HepG2 (cell line): ENCODE results near the gene ANKRD35. TPM values are rescaled to one million over a fixed set of nuclear protein-coding genes. Genes with fewer than 3 reads are reported as not detected.

Experiments used
- ATAC-seq: fragments of 200-7000 bp; cut with Tn5 transposase; 3 replicates; pipeline ENCODE4 v1.9.1; 2020; ENCODE audit warnings: mild to moderate bottlenecking, moderate library complexity
- BruUV-seq: library from RNA; stranded (reverse); fragments of 400-500 nt; replicated peaks from 2 replicates; lab custom pipeline; 2021; lab: Mats Ljungman, UMichigan
- CTCF ChIA-PET: fragments of 300-600 bp; formaldehyde crosslinking; extraction: SDS; loops from one replicate; lab custom pipeline; 2021; ENCODE audit warnings: low total read pairs, inconsistent platforms, low intra/inter-chr PET ratio; lab: Yijun Ruan, JAX
- POLR2A ChIA-PET: fragments of 350-600 bp; sonication (Branson Sonifier 250); formaldehyde crosslinking; loops from one replicate; lab custom pipeline; 2020; ENCODE audit warnings: antibody characterized with exemption, inconsistent platforms; lab: Yijun Ruan, JAX
- DNase-seq: peaks from one replicate; pipeline ENCODE4 v3.0.0-alpha.2; 2015; ENCODE audit warnings: low spot score
- FAIRE-seq: peaks from 3 replicates; lab custom pipeline; 2011; peaks lifted over from hg19 to GRCh38; lab: Jason Lieb, UNC
- H2AFZ ChIP-seq: one replicate; pipeline ENCODE4 v1.6.1; 2011; ENCODE audit warnings: low read length, inconsistent platforms
- H3K27ac ChIP-seq: fragments of 300-600 bp; 3 replicates; pipeline ENCODE4 v1.8.0; 2011; ENCODE audit warnings: mixed run types, mild to moderate bottlenecking, mixed read lengths, low read length, inconsistent platforms; ENCODE audit not compliant: insufficient read depth; ENCODE audit errors: extremely low read length
- H3K27me3 ChIP-seq, 2 experiments: fragments of 200-600 bp in 1 of 2; 2 replicates in 1 of 2; 3 replicates in 1 of 2; pipeline versions ENCODE4 v1.6.0 to v1.8.0; 2011; ENCODE audit warnings: low read length in 2 of 2, mild to moderate bottlenecking in 2 of 2, moderate library complexity in 2 of 2, inconsistent platforms in 1 of 2; ENCODE audit not compliant: insufficient read depth in 2 of 2, control insufficient read depth in 1 of 2
- H3K36me3 ChIP-seq, 2 experiments: fragments of 200-600 bp in 1 of 2; replicated peaks in 1 of 2; 2 replicates in 1 of 2; 3 replicates in 1 of 2; pipeline versions ENCODE4 v1.5.1 to v1.8.0; 2011; ENCODE audit warnings: low read length in 2 of 2, inconsistent platforms in 1 of 2; ENCODE audit not compliant: insufficient read depth in 2 of 2, control insufficient read depth in 1 of 2
- H3K4me1 ChIP-seq: 2 replicates; pipeline ENCODE4 v1.5.1; 2012; ENCODE audit warnings: low read length, inconsistent platforms; ENCODE audit not compliant: insufficient read depth
- H3K4me2 ChIP-seq: 2 replicates; pipeline ENCODE4 v1.6.0; 2011; ENCODE audit warnings: low read depth, low read length, inconsistent platforms
- H3K4me3 ChIP-seq, 3 experiments: fragments of 200-600 bp in 1 of 3; sonication (generic), shearing (Covaris generic) in 1 of 3; replicated peaks in 1 of 3; 2 replicates each; pipeline ENCODE4 v1.5.1; 2011 to 2016; ENCODE audit warnings: low read length in 3 of 3, inconsistent platforms in 2 of 3, low read depth in 2 of 3, mild to moderate bottlenecking in 2 of 3, control low read depth in 1 of 3, mixed read lengths in 1 of 3; ENCODE audit not compliant: insufficient read depth in 1 of 3
- H3K79me2 ChIP-seq: one replicate; pipeline ENCODE4 v1.6.1; 2011; ENCODE audit warnings: low read length, inconsistent platforms; ENCODE audit not compliant: insufficient read depth
- H3K9ac ChIP-seq: 2 replicates; pipeline ENCODE4 v1.6.0; 2011; ENCODE audit warnings: mild to moderate bottlenecking, low read depth, low read length, inconsistent platforms; ENCODE audit not compliant: insufficient read depth
- H3K9me3 ChIP-seq: 2 replicates; pipeline ENCODE4 v1.5.1; 2012; ENCODE audit warnings: mild to moderate bottlenecking, low read length
- H4K20me1 ChIP-seq: 2 replicates; pipeline ENCODE4 v1.6.0; 2011; ENCODE audit warnings: inconsistent platforms, mild to moderate bottlenecking, low read length, moderate library complexity; ENCODE audit not compliant: insufficient read depth
- CERS6 ChIP-seq: sonication (generic); formaldehyde crosslinking; IDR thresholded peaks from 2 replicates; pipeline ENCODE4 v1.5.0; 2020; ENCODE audit warnings: missing genetic modification reagents
- HDAC6 ChIP-seq: fragments of 200-600 bp; sonication (generic); IDR thresholded peaks from 2 replicates; pipeline ENCODE4 v1.7.0; 2017; ENCODE audit warnings: mild to moderate bottlenecking, antibody characterized with exemption, low read length, low read depth
- IRF1 ChIP-seq: sonication (generic); formaldehyde crosslinking; IDR thresholded peaks from 2 replicates; pipeline ENCODE4 v1.4.0; 2020; ENCODE audit warnings: low read depth, mild to moderate bottlenecking, missing genetic modification reagents
- KDM2A ChIP-seq: sonication (generic); formaldehyde crosslinking; IDR thresholded peaks from 2 replicates; pipeline ENCODE4 v1.4.0; 2020; ENCODE audit warnings: low read depth, missing genetic modification reagents, borderline replicate concordance
- SALL1 ChIP-seq: sonication (generic); formaldehyde crosslinking; IDR thresholded peaks from 2 replicates; pipeline ENCODE4 v1.8.0; 2022; ENCODE audit warnings: mild to moderate bottlenecking, missing genetic modification reagents
- XRCC5 ChIP-seq: fragments of 200-400 bp; formaldehyde crosslinking; optimal IDR thresholded peaks from 2 replicates; pipeline ENCODE3; 2017; ENCODE audit warnings: mild to moderate bottlenecking, low read length
- ZFP36 ChIP-seq: fragments of 150-350 bp; IDR thresholded peaks from 2 replicates; pipeline ENCODE4 v1.6.1; 2018; ENCODE audit warnings: borderline replicate concordance, low read length, low read depth; ENCODE audit not compliant: partially characterized antibody
- ZNF136 ChIP-seq: sonication (generic); formaldehyde crosslinking; IDR thresholded peaks from 2 replicates; pipeline ENCODE4 v1.8.1; 2022; ENCODE audit warnings: low read depth, mild to moderate bottlenecking, moderate library complexity, missing genetic modification reagents
- ZNF367 ChIP-seq: sonication (generic); formaldehyde crosslinking; IDR thresholded peaks from 2 replicates; pipeline ENCODE4 v1.4.0; 2020; ENCODE audit warnings: missing genetic modification reagents, borderline replicate concordance
- ZNF687 ChIP-seq: sonication (generic); formaldehyde crosslinking; IDR thresholded peaks from 2 replicates; pipeline ENCODE4 v1.5.1; 2020; ENCODE audit warnings: mild to moderate bottlenecking, missing genetic modification reagents, moderate library complexity
- WGBS: methylation state at CpG from one replicate; pipeline ENCODE4 v1.1.6; 2017; ENCODE audit warnings: low lambda C conversion rate; 5-methylcytosine and 5-hydroxymethylcytosine counted together
- in situ Hi-C: cut with HindIII; loops from 2 replicates; pipeline ENCODE4 v1.10.0; 2017; ENCODE audit warnings: low pct_unique_long_range_greater_than_20kb; ENCODE audit not compliant: extremely low pct_ligation_motif_present
- intact Hi-C: fragments of 100-400 bp; cut with micrococcal nuclease; formaldehyde crosslinking; loops from one replicate; pipeline ENCODE4 v1.10.0; 2022; ENCODE audit not compliant: unreplicated experiment
- polyA plus RNA-seq, 8 experiments: library from polyadenylated mRNA; depleted of rRNA in 3 of 8; stranded (reverse) in 7 of 8; unstranded in 1 of 8; fragments of >200 nt; fragmentation: Illumina TruSeq in 4 of 8; extraction: Trizol in 4 of 8; gene quantifications; 2 replicates each; pipeline versions ENCODE4 v1.2.1 to v1.2.3, GENCODE V29; 2011 to 2016; ENCODE audit warnings: low read depth in 4 of 8, missing spikeins in 1 of 8, mixed read lengths in 1 of 8; ENCODE audit not compliant: insufficient read depth in 1 of 8
- total RNA-seq, 5 experiments: library from RNA; depleted of rRNA; stranded (reverse); fragments of >200 nt; fragmentation: Illumina TruSeq; extraction: Trizol; gene quantifications; 2 replicates each; pipeline ENCODE4 v1.2.3, GENCODE V29; 2016; ENCODE audit warnings: low read depth in 1 of 5

The ANKRD35 gene
- total and polyA plus RNA-seq, 2 of the 13 experiments (the other 11 are each of a cell fraction or from before 2014, with no cell fraction given), result 0.02 TPM; not detected in 1

GRCh38 chr1:145843031-145843430, 42.6 kb downstream of the ANKRD35 start:
- Histone ChIP-seq H3K4me3 (no peak overlapping the region), H3K9ac (no peak overlapping the region), H2AFZ (no peak overlapping the region), H3K4me1 (peaks cover 12% of the 10 kb centered on the region), H3K27ac (no peak overlapping the region), H3K36me3 (peaks cover 15 to 39% of the 10 kb centered on the region in 2 experiments), H3K9me3 (no peaks in the 10 kb centered on the region), H3K79me2 (no peaks in the 10 kb centered on the region), H3K27me3 (no peaks in the 10 kb centered on the region), H3K4me2 (no peak overlapping the region), H4K20me1 (no peaks in the 10 kb centered on the region)
- POLR2A ChIA-PET, result interaction anchor here (0.9 to 2.8 kb wide), 3 partner anchors 16 to 43 kb away, joined by 3 to 10 read pairs (median 6); partner anchors contain the start of genes PIAS3, POLR3C and RNF115
- CTCF ChIA-PET, result no interaction called here
- FAIRE-seq, result no peak
- no peak for TF ChIP-seq SALL1
- no peak for TF ChIP-seq CERS6
- TF ChIP-seq ZNF367 (CRISPR knock-in tag), result no peak
- no peak for TF ChIP-seq IRF1
- TF ChIP-seq ZNF136 (CRISPR knock-in tag), result no peak
- no peak for TF ChIP-seq HDAC6
- TF ChIP-seq ZNF687 (CRISPR knock-in tag), result no peak
- TF ChIP-seq XRCC5, result no peak
- TF ChIP-seq ZFP36, result no peak
- TF ChIP-seq KDM2A (CRISPR knock-in tag), result no peak
- DNase-seq, result no peak
- no peak for ATAC-seq
- BruUV-seq, result no TSS peak
- 100% methylated on average over 3 of the region's 3 CpGs for WGBS
- in situ Hi-C loops (loop anchor here (10.0 kb wide), 1 partner anchor 172 kb away; no protein-coding TSS in a partner anchor), intact Hi-C loops (no loop called here)
